ENCODE data around the gene SND1.

SND1 gene

DNA sequence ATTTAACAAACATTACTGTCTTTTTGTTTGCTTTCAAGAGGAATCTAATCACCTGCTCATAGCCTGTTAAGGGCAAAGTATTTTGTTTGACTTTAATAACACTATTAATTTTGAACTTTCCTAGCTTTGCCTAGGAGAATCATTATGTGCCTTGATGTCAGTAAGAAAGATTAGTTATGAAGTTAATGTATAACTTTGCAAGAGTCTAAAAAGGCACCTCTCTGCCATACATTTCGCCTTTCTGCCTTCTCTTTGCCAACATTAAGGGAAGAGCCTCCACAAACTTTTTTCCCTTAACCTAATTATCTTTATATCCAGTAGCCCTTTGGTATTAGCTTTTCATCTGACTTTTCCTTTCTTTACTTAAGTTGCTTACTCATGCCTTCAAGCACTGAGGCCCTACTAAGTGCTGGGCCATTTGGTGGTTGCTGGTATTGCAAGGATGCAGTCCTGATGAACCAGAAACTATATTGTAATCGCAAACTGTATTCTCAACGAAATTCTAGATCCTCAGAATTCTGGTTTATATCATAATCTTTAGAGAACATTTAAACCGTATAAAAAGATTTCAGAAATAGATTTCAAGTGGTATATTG is 108.5 kb downstream of the SND1 start:
- CTCF ChIA-PET, result interaction anchor here (0.8 to 1.9 kb wide), 3 partner anchors 10 to 95 kb away, joined by 3 to 5 read pairs (median 3); no protein-coding TSS in a partner anchor

GRCh38 chr7:127761196-127761595 is 109.2 kb downstream of the SND1 start:
- CTCF ChIA-PET, result interaction anchor here (1.9 kb wide), 1 partner anchor 10 kb away, joined by 5 read pairs; no protein-coding TSS in a partner anchor
- no peak for DNase-seq (ENCODE audit: extremely low spot score)
- POLR2A ChIA-PET, result no interaction called here
- TF ChIP-seq, protein P1, sequence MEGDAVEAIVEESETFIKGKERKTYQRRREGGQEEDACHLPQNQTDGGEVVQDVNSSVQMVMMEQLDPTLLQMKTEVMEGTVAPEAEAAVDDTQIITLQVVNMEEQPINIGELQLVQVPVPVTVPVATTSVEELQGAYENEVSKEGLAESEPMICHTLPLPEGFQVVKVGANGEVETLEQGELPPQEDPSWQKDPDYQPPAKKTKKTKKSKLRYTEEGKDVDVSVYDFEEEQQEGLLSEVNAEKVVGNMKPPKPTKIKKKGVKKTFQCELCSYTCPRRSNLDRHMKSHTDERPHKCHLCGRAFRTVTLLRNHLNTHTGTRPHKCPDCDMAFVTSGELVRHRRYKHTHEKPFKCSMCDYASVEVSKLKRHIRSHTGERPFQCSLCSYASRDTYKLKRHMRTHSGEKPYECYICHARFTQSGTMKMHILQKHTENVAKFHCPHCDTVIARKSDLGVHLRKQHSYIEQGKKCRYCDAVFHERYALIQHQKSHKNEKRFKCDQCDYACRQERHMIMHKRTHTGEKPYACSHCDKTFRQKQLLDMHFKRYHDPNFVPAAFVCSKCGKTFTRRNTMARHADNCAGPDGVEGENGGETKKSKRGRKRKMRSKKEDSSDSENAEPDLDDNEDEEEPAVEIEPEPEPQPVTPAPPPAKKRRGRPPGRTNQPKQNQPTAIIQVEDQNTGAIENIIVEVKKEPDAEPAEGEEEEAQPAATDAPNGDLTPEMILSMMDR (IDR thresholded peaks at IDR 0.05; ENCODE audit: control extremely low read depth, extremely low read depth, low read depth, missing control alignments), result no peak

More for the DNA sequence above, 108.5 kb downstream of the SND1 start:
- DNase-seq (ENCODE audit: extremely low spot score), result no peak
- POLR2A ChIA-PET, result no interaction called here
- TF ChIP-seq, protein P1 (IDR thresholded peaks at IDR 0.05; ENCODE audit: control extremely low read depth, extremely low read depth, low read depth, missing control alignments), result no peak

- no peak for DNase-seq (ENCODE audit: extremely low spot score)
- ChIA-PET POLR2A (no interaction called here), CTCF (interaction anchor here (1.7 to 4.2 kb wide), 3 partner anchors 8 to 445 kb away, joined by 5 to 17 read pairs (median 16); no protein-coding TSS in a partner anchor)
- TF ChIP-seq, protein P1 (IDR thresholded peaks at IDR 0.05; ENCODE audit: control extremely low read depth, extremely low read depth, low read depth, missing control alignments), result no peak
These were observed 112.7 kb downstream of the SND1 start for GRCh38 chr7:127764681-127765080.

GRCh38 chr7:127765150-127765549 is 113.2 kb downstream of the SND1 start:
- TF ChIP-seq, protein P1 (IDR thresholded peaks at IDR 0.05; ENCODE audit: control extremely low read depth, extremely low read depth, low read depth, missing control alignments), result no peak
- ChIA-PET POLR2A (no interaction called here), CTCF (interaction anchor here (1.1 to 4.2 kb wide), 5 partner anchors 8 to 445 kb away, joined by 4 to 17 read pairs (median 10); no protein-coding TSS in a partner anchor)
- DNase-seq (ENCODE audit: extremely low spot score), result no peak

- DNase-seq (ENCODE audit: extremely low spot score), result no peak
- TF ChIP-seq, protein P1 (IDR thresholded peaks at IDR 0.05; ENCODE audit: control extremely low read depth, extremely low read depth, low read depth, missing control alignments), result no peak
These were observed 115.0 kb downstream of the SND1 start for GRCh38 chr7:127766831-127767459.

GRCh38 chr7:127768241-127768640 is 116.2 kb downstream of the SND1 start:
- no peak for DNase-seq (ENCODE audit: extremely low spot score)
- POLR2A ChIA-PET, result no interaction called here
- CTCF ChIA-PET, result interaction anchor here (0.9 to 1.5 kb wide), 2 partner anchors 12 to 24 kb away, joined by 4 read pairs; no protein-coding TSS in a partner anchor
- TF ChIP-seq, protein P1 (IDR thresholded peaks at IDR 0.05; ENCODE audit: control extremely low read depth, extremely low read depth, low read depth, missing control alignments), result no peak

More at GRCh38 chr7:127766831-127767459, 115.0 kb downstream of the SND1 start:
- POLR2A ChIA-PET, result no interaction called here
- CTCF ChIA-PET, result interaction anchor here (2.6 to 4.2 kb wide), 3 partner anchors 10 to 26 kb away, joined by 10 to 17 read pairs (median 16); no protein-coding TSS in a partner anchor
